C4-2B (cell line): ENCODE measurements around the gene SLC11A1.

Experiments
- CTCF ChIP-seq: fragments of 450-650 bp; conservative IDR thresholded peaks from 2 replicates; pipeline ENCODE4 v1.5.1; 2017; ENCODE audit warnings: mild to moderate bottlenecking
- ZFX ChIP-seq: fragments of 450-650 bp; IDR thresholded peaks from 2 replicates; pipeline ENCODE4 v1.6.1; 2017

- TF ChIP-seq CTCF (no peak), ZFX (no peak)
Measured at GRCh38 chr2:218432676-218433365, 50.7 kb downstream of the SLC11A1 start.
